Esophagus (tissue), 2 donors: ENCODE measurements around the gene FMNL2. TPM values are rescaled to one million over a fixed set of nuclear protein-coding genes. Genes with fewer than 3 reads are reported as not detected.

Source experiments
- H3K27ac ChIP-seq, 2 donors: one replicate each; pipeline ENCODE4 v1.5.1; 2013; ENCODE audit warnings: low read depth in 2 of 2, mild to moderate bottlenecking in 2 of 2, inconsistent platforms in 1 of 2, low read length in 1 of 2, moderate library complexity in 1 of 2
- H3K27me3 ChIP-seq, 2 donors: one replicate each; pipeline ENCODE4 v1.6.1; 2013; ENCODE audit warnings: low read length in 2 of 2, control low read depth in 1 of 2, mild to moderate bottlenecking in 1 of 2; ENCODE audit not compliant: insufficient read depth in 2 of 2, control insufficient read depth in 1 of 2
- H3K36me3 ChIP-seq, 2 donors: one replicate each; pipeline ENCODE4 v1.6.1; 2013; ENCODE audit warnings: low read length in 1 of 2; ENCODE audit not compliant: control insufficient read depth in 2 of 2, insufficient read depth in 2 of 2
- H3K4me1 ChIP-seq, 2 donors: one replicate each; pipeline ENCODE4 v1.6.1; 2013; ENCODE audit warnings: low read length in 1 of 2; ENCODE audit not compliant: control insufficient read depth in 2 of 2, insufficient read depth in 2 of 2
- H3K4me3 ChIP-seq, 2 donors: one replicate each; pipeline ENCODE4 v1.5.1; 2013; ENCODE audit warnings: low read length in 2 of 2, mild to moderate bottlenecking in 2 of 2, low read depth in 1 of 2, moderate library complexity in 1 of 2
- H3K9me3 ChIP-seq, 2 donors: one replicate each; pipeline ENCODE4 v1.6.1; 2013; ENCODE audit warnings: mild to moderate bottlenecking in 2 of 2, low read depth in 1 of 2, low read length in 1 of 2, moderate library complexity in 1 of 2; ENCODE audit not compliant: control insufficient read depth in 2 of 2, insufficient read depth in 1 of 2
- WGBS, 2 donors: extraction: QIAGEN DNeasy Blood & Tissue Kit; methylation state at CpG; one replicate each; pipeline ENCODE4 v1.1.7; 2013; 5-methylcytosine and 5-hydroxymethylcytosine counted together
- polyA plus RNA-seq, 2 donors: library from polyadenylated mRNA; stranded (reverse); fragments of 200-250 nt; gene quantifications; one replicate each; pipeline ENCODE4 v1.2.3, GENCODE V29; 2013
- donor health status: healthy with polysubstance abuse.
- donor health status: Bipolar disorder and iron deficiency.

The FMNL2 gene
- polyA plus RNA-seq, 2 donors: 4.2 to 5.3 TPM

DNA sequence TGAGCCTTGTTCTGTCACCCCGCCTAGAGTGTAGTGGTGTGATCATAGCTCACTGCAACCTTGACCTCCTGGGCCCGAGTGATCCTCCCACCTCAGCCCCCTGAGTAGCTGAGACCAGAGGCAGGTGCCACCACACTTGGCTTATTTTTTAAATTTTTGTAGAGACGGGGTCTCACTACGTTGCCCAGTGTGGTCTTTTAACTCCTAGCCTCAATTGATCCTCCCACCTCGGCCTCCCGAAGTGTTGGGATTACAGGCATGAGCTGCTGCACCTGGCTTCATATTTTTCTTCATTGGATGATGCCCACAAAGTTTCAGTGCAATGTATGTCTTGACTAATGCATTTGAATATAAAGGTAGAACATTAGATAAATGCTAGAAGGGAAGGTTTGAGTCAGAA, 120.8 kb downstream of the FMNL2 start:
- Histone ChIP-seq H3K36me3 (no peaks in the 10 kb centered on the region), H3K9me3 (no peaks in the 10 kb centered on the region), H3K4me3 (no peak overlapping the region), H3K4me1 (no peaks in the 10 kb centered on the region), H3K27ac (no peak overlapping the region), H3K27me3 (no peaks in the 10 kb centered on the region)
- WGBS, 2 donors: 97 to 98% methylated on average over 6 of the region's 6 CpGs

DNA sequence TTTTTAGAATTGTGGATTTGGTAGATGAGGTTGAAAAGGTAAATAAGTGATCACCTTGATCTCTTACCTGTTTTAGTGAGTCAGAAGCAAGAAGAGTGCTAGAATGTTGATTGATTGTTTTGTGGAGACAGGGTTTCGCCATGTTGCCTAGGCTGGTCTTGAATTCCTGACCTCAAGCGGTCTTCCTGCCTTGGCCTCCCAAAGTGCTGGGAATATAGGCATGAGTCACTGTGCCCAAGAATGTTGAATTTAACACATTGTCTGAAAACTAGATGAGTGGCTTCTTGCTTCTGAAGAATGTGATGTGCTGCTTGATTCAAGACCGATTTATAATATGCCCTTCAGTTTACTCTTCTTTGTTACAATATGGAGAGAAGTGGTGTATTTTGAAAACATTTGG, 121.3 kb downstream of the FMNL2 start:
- Histone ChIP-seq H3K4me1 (no peaks in the 10 kb centered on the region), H3K9me3 (no peaks in the 10 kb centered on the region), H3K27me3 (no peaks in the 10 kb centered on the region), H3K36me3 (no peaks in the 10 kb centered on the region), H3K4me3 (no peak overlapping the region), H3K27ac (no peak overlapping the region)
- 90 to 93% methylated on average over 3 of the region's 3 CpGs for WGBS, 2 donors

DNA sequence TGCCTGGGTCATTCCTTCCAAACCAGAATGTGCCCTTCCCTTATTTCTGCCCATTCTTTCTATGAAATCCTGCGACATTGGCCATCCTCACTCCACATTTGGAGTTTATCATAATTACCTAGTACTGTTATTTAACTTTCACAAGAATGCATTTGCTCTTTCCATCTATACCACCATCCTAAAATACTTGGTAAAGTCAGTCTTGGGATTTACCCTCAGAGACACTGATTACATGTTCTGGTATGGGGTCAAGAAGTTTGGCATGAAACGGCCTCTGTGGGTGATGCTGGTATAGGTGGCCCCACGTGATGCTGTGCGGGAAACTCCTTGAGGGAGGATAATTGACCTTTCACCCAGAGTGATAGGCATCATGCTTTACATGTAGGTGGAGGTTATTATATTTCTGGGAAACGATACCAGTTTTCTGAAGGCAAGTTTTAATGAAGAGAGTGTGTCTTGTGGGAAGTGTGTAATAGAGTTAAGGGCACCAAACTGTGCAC, 123.5 kb downstream of the FMNL2 start:
- WGBS, 2 donors: 89 to 93% methylated on average over 5 of the region's 5 CpGs
- no peaks in the 10 kb centered on the region for H3K9me3 ChIP-seq
- no peak overlapping the region for H3K27ac ChIP-seq
- H3K4me1 ChIP-seq: no peaks in the 10 kb centered on the region
- no peak overlapping the region for H3K4me3 ChIP-seq
- no peaks in the 10 kb centered on the region for H3K27me3 ChIP-seq
- no peaks in the 10 kb centered on the region for H3K36me3 ChIP-seq

DNA sequence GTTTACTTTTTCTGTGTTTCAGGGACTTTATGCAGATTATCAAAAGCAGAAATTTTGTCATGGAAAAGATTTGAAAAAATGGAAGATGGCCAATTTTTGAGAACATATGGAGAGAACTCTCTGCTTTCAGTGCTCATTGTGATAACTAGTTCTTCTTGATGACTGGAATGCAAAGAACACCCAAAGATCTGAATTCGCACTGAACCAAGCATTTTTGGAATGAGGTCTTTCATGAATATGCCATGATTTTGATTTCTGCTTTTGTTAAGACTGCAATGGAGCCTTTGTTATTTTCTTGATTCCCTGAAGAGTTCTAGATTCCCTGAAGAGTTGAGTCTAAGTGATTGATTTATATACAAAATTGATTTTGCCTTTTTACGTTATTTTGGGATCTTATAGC, 124.1 kb downstream of the FMNL2 start:
- Histone ChIP-seq H3K27me3 (no peaks in the 10 kb centered on the region), H3K36me3 (no peaks in the 10 kb centered on the region), H3K4me3 (no peak overlapping the region), H3K9me3 (no peaks in the 10 kb centered on the region), H3K4me1 (no peaks in the 10 kb centered on the region), H3K27ac (no peak overlapping the region)
- WGBS, 2 donors: 92 to 96% methylated on average over 2 of the region's 2 CpGs

DNA sequence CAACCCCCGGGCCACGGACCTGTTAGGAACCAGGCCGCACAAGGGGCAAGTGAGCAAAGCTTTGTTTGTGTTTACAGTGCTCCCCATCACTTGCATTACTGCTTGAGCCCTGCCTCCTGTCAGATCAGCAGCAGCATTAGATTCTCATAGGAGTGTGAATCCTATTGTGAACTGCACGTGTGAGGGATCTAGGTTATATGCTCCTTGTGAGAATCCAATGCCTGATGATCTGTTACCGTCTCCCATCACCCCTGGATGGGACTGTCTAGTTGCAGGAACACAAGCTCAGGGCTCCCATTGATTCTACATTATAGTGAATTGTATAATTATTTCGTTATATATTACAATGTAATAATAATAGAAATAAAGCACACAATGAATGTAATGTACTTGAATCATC, 125.6 kb downstream of the FMNL2 start:
- Histone ChIP-seq H3K36me3 (no peaks in the 10 kb centered on the region), H3K27me3 (no peaks in the 10 kb centered on the region), H3K9me3 (no peaks in the 10 kb centered on the region), H3K4me1 (no peaks in the 10 kb centered on the region), H3K27ac (no peak overlapping the region), H3K4me3 (no peak overlapping the region)
- WGBS, 2 donors: 89 to 93% methylated on average over 6 of the region's 6 CpGs

DNA sequence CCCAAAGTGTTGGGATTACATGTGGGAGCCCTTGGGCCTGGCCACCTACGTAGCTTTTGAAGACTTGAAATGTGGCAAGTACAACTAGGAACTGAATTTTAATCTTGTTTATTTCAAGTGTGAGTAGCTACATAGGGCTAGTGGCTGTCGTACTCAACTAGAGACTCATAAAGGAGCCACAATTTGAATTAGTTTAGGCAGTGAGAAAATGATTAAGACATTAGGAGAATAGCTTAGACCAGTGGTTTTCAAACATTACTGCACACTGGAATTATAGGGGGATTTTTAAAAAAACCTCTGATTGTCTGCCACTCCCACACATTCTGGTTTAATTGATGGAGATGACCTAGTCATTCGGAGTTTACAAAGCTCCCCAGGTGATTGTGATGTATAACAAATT, 127.1 kb downstream of the FMNL2 start:
- Histone ChIP-seq H3K4me1 (no peaks in the 10 kb centered on the region), H3K4me3 (no peak overlapping the region), H3K36me3 (no peaks in the 10 kb centered on the region), H3K9me3 (no peaks in the 10 kb centered on the region), H3K27ac (no peak overlapping the region), H3K27me3 (no peaks in the 10 kb centered on the region)
- WGBS, 2 donors: 89 to 94% methylated on average over 3 of the region's 3 CpGs

DNA sequence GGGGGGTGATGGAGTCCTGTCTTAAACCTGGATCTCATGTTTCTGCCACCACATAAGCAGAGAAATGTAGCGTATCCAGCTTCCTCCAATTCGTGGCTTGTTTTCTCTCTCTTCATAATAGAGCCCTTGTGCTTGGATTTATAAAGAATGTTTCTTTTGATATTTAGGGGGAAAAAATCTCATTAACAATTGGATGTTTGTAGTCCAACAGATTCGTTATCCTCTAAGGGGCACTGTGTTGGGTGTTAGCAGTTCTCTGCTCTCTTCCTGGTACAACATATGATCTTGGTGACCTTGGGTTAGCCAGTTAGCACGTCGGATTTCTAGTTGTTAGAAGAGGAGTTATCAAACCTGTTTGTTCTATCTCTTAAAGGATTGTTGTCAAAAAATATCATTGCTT, 127.8 kb downstream of the FMNL2 start:
- Histone ChIP-seq H3K4me3 (no peak overlapping the region), H3K27me3 (no peaks in the 10 kb centered on the region), H3K4me1 (peaks cover 0 to 3% of the 10 kb centered on the region in 2 donors), H3K27ac (no peak overlapping the region), H3K9me3 (no peaks in the 10 kb centered on the region), H3K36me3 (no peaks in the 10 kb centered on the region)
- 81 to 86% methylated on average over 5 of the region's 5 CpGs for WGBS, 2 donors

DNA sequence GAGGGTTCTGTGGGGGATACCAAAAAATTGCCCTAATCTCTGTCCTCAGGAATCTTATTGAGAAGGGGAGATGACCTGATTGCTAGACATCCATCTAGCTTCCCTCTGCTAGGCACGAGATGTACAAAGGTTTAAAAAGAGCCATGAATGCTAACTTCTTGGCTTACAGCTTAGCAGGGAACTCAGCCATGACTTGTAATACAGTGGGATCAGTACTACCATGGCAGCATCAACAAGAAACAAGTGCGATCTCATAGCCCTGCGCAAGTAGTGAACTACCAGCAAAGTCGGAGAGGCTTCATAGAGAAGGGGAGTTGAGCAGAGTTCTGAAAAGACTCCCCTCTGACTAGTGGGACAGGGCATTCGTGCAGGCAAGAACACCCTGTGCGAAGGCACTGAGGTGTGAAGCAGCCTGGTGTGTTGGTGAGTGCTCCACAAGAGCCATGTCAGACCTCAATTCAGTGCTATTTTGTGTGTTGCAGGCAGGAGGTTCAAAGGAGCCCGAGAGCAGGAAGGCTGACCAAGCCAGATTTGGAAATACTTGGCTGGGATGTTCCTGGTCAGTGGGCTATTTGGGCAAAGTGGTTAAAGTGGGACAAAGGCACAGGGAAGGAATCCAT, 130.0 kb downstream of the FMNL2 start:
- no peak overlapping the region for H3K4me3 ChIP-seq

DNA sequence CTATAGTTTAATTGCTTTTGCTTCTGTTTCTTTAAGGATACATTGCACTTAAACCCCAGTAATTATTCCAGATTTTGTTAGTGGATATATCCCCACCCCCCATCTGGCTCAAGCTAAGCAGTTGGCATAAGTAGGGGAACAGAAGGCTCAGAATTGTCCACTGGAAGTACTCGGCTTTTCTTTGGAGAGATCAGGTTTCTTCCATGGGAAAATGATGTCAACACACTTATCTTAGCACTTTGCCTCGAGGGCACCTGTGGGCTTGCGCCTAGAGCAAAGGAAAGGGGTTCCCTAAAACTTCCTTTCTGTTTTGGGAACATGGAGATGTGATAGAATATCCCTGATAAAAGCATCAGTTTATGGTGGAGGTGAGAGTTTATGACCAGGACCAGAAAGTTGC, 130.6 kb downstream of the FMNL2 start:
- H3K36me3 ChIP-seq: no peaks in the 10 kb centered on the region
- H3K27me3 ChIP-seq: no peaks in the 10 kb centered on the region
- WGBS, 2 donors: 58 to 59% methylated on average over 3 of the region's 3 CpGs
- no peak overlapping the region for H3K4me3 ChIP-seq
- no peaks in the 10 kb centered on the region for H3K9me3 ChIP-seq
- H3K4me1 ChIP-seq: peaks cover 0 to 8% of the 10 kb centered on the region in 2 donors
- H3K27ac ChIP-seq: no peak overlapping the region

More for the DNA sequence above, 130.0 kb downstream of the FMNL2 start:
- Histone ChIP-seq H3K4me1 (peaks cover 0 to 8% of the 10 kb centered on the region in 2 donors), H3K36me3 (no peaks in the 10 kb centered on the region), H3K27me3 (no peaks in the 10 kb centered on the region), H3K9me3 (no peaks in the 10 kb centered on the region), H3K27ac (no peak overlapping the region)
- WGBS, 2 donors: 83 to 85% methylated on average over 7 of the region's 7 CpGs

DNA sequence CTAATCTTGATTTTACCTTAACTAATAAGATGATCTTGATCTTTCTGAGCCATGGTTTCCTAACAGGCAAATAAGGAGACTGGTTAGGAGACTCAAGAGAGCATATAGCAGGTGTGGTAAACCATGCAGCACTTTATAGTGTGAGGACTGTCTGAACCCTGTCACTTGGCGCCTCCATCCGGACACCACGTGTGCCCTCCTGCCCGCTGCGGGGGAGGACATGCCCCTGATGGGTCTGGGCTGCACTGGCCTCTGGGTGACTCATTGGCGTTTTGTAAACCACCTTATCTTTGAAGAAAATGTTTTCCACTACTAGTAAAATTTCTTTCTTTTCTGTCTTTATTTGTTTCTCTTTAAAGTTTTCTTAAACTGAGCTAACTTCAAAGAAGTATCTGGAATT, 131.1 kb downstream of the FMNL2 start:
- H3K36me3 ChIP-seq: no peaks in the 10 kb centered on the region
- peak overlapping the region in 1 of 2 donors; percentile 11 for H3K27ac ChIP-seq
- WGBS, 2 donors: 65 to 66% methylated on average over 6 of the region's 6 CpGs
- H3K4me3 ChIP-seq: no peak overlapping the region
- no peaks in the 10 kb centered on the region for H3K27me3 ChIP-seq
- H3K4me1 ChIP-seq: peaks cover 0 to 8% of the 10 kb centered on the region in 2 donors
- no peaks in the 10 kb centered on the region for H3K9me3 ChIP-seq
